NB4 (cell line): Measurements from ENCODE around the gene C1RL.

Experiments used
- DNase-seq: peaks from one replicate; pipeline ENCODE4 v3.0.0; 2010; ENCODE audit warnings: low read depth
- H3K4me3 ChIP-seq: one replicate; pipeline ENCODE4 v1.5.1; 2011; ENCODE audit warnings: mild to moderate bottlenecking, low read depth, low read length, moderate library complexity
- CTCF ChIP-seq: IDR thresholded peaks from one replicate; pipeline ENCODE4 v1.5.1; 2012; ENCODE audit warnings: low read depth, low read length
- MAX ChIP-seq: IDR thresholded peaks from 2 replicates; pipeline ENCODE4 v1.6.1; 2011; ENCODE audit warnings: low read depth, low read length
- MYC ChIP-seq: IDR thresholded peaks from 2 replicates; pipeline ENCODE4 v1.6.1; 2011; ENCODE audit warnings: low read depth, low read length
- POLR2A ChIP-seq: IDR thresholded peaks from 2 replicates; pipeline ENCODE4 v1.6.1; 2011; ENCODE audit warnings: mild to moderate bottlenecking; ENCODE audit not compliant: insufficient read length; ENCODE audit errors: extremely low read depth

The C1RL gene

GRCh38 chr12:7093892-7094291 is 15.1 kb downstream of the C1RL start:
- DNase-seq = no peak
- no peak overlapping the region for H3K4me3 ChIP-seq
- no peak for TF ChIP-seq MYC
- no peak for TF ChIP-seq MAX
- TF ChIP-seq CTCF = no peak
- no peak for TF ChIP-seq POLR2A

- no peak for DNase-seq
- TF ChIP-seq MAX (no peak), MYC (no peak), POLR2A (no peak), CTCF (no peak)
- H3K4me3 ChIP-seq = no peak overlapping the region
These were observed 15.5 kb downstream of the C1RL start for GRCh38 chr12:7093486-7093885.

- DNase-seq = no peak
- TF ChIP-seq CTCF (no peak), MAX (no peak), POLR2A (no peak), MYC (no peak)
- no peak overlapping the region for H3K4me3 ChIP-seq
These were observed 16.0 kb downstream of the C1RL start for GRCh38 chr12:7092986-7093460.

- DNase-seq = peak; percentile 61
- TF ChIP-seq MYC (no peak), CTCF (peak; percentile 88)
- no peak within 1 kb of the TSS for H3K4me3 ChIP-seq
These were observed 16.6 kb downstream of the C1RL start, which contains the start of gene C1R for GRCh38 chr12:7092229-7092985. Gene C1R (minus strand): TSS chr12:7092445. CDS start chr12:7092388, 57 bp downstream.

- H3K4me3 ChIP-seq = no peak overlapping the region
- no peak for TF ChIP-seq POLR2A
- TF ChIP-seq MYC = no peak
- no peak for TF ChIP-seq MAX
- TF ChIP-seq CTCF = no peak
- DNase-seq = no peak
These were observed 17.3 kb downstream of the C1RL start for GRCh38 chr12:7091660-7092228.
